Measurements from ENCODE around the gene TPCN1.

- no peak for TF ChIP-seq CTCF (IDR thresholded peaks at IDR 0.05; ENCODE audit: insufficient read depth, low read length, poor library complexity, severe bottlenecking)
- no peak for TF ChIP-seq EZH2phosphoT487 (conservative IDR thresholded peaks at IDR 0.05; ENCODE audit: low read length)
Measured at GRCh38 chr12:113302886-113303640, 81.8 kb downstream of the TPCN1 start.
